Neuronal stem cell (in vitro differentiated cells): ENCODE data around the gene TLDC2.

Source experiments
- DNase-seq: peaks from one replicate; pipeline ENCODE4 v3.0.0-alpha.2; 2013; ENCODE audit warnings: low spot score
- H2AFZ ChIP-seq: one replicate; pipeline ENCODE4 v1.6.1; 2013; ENCODE audit warnings: mild to moderate bottlenecking, low read length, inconsistent platforms
- H2AK5ac ChIP-seq: 2 replicates; pipeline ENCODE4 v1.6.1; 2013; ENCODE audit warnings: low read depth, mild to moderate bottlenecking, inconsistent platforms, low read length, moderate library complexity, mixed read lengths
- H2BK120ac ChIP-seq: 2 replicates; pipeline ENCODE4 v1.6.1; 2013; ENCODE audit warnings: low read depth, mild to moderate bottlenecking, inconsistent platforms, low read length, moderate library complexity, mixed read lengths
- H2BK12ac ChIP-seq: one replicate; pipeline ENCODE4 v1.6.1; 2013; ENCODE audit warnings: low read length, inconsistent platforms
- H2BK15ac ChIP-seq: 2 replicates; pipeline ENCODE4 v1.6.1; 2013; ENCODE audit warnings: mild to moderate bottlenecking, low read length, inconsistent platforms, mixed read lengths
- H2BK5ac ChIP-seq: one replicate; pipeline ENCODE4 v1.6.1; 2013; ENCODE audit warnings: inconsistent platforms, mild to moderate bottlenecking, low read length, moderate library complexity
- H3K14ac ChIP-seq: one replicate; pipeline ENCODE4 v1.6.1; 2013; ENCODE audit warnings: low read length, inconsistent platforms
- H3K18ac ChIP-seq: 2 replicates; pipeline ENCODE4 v1.6.1; 2013; ENCODE audit warnings: low read length, inconsistent platforms
- H3K23ac ChIP-seq: 2 replicates; pipeline ENCODE4 v1.6.1; 2013; ENCODE audit warnings: low read depth, mild to moderate bottlenecking, mixed read lengths, low read length, inconsistent platforms; ENCODE audit not compliant: poor library complexity
- H3K27ac ChIP-seq: replicated peaks from 3 replicates; pipeline ENCODE4 v1.5.1; 2013; ENCODE audit warnings: low read length, inconsistent platforms
- H3K27me3 ChIP-seq, 3 experiments: 2 replicates each; pipeline ENCODE4 v1.6.1; 2013; ENCODE audit warnings: low read length in 3 of 3, mild to moderate bottlenecking in 2 of 3, inconsistent platforms in 1 of 3, low read depth in 1 of 3, mixed read lengths in 1 of 3, moderate library complexity in 1 of 3; ENCODE audit not compliant: control insufficient read depth in 3 of 3, insufficient read depth in 3 of 3
- H3K36me3 ChIP-seq, 2 donors: replicated peaks in 1 of 2; 2 replicates each; pipeline ENCODE4 v1.6.1; 2013; ENCODE audit warnings: low read length in 2 of 2; ENCODE audit not compliant: control insufficient read depth in 2 of 2, insufficient read depth in 2 of 2
- H3K4ac ChIP-seq: 2 replicates; pipeline ENCODE4 v1.6.1; 2013; ENCODE audit warnings: inconsistent platforms, mild to moderate bottlenecking, low read length, moderate library complexity
- H3K4me1 ChIP-seq, 2 donors: 1 replicate in 1 of 2; 2 replicates in 1 of 2; pipeline ENCODE4 v1.6.1; 2013; ENCODE audit warnings: low read length in 2 of 2, low read depth in 1 of 2; ENCODE audit not compliant: control insufficient read depth in 2 of 2, insufficient read depth in 1 of 2
- H3K4me2 ChIP-seq: one replicate; pipeline ENCODE4 v1.6.1; 2013; ENCODE audit warnings: mild to moderate bottlenecking, low read length, inconsistent platforms; ENCODE audit not compliant: insufficient read depth, poor library complexity, severe bottlenecking
- H3K4me3 ChIP-seq, 2 donors: 2 replicates each; pipeline ENCODE4 v1.5.1; 2013; ENCODE audit warnings: low read length in 2 of 2, mild to moderate bottlenecking in 2 of 2, inconsistent platforms in 1 of 2, moderate library complexity in 1 of 2
- H3K79me1 ChIP-seq: one replicate; pipeline ENCODE4 v1.6.1; 2013; ENCODE audit warnings: low read depth, mild to moderate bottlenecking, inconsistent platforms, low read length, moderate library complexity
- H3K9ac ChIP-seq: one replicate; pipeline ENCODE4 v1.6.1; 2013; ENCODE audit warnings: mild to moderate bottlenecking, low read depth, low read length, inconsistent platforms; ENCODE audit not compliant: poor library complexity
- H3K9me3 ChIP-seq, 2 donors: replicated peaks in 1 of 2; 2 replicates each; pipeline versions ENCODE3 to v1.6.1; 2013; ENCODE audit warnings: low read length in 2 of 2, mild to moderate bottlenecking in 2 of 2, inconsistent platforms in 1 of 2, low read depth in 1 of 2, mixed read lengths in 1 of 2, moderate library complexity in 1 of 2; ENCODE audit not compliant: control insufficient read depth in 2 of 2, insufficient read depth in 1 of 2
- H4K8ac ChIP-seq: one replicate; pipeline ENCODE4 v1.6.1; 2013; ENCODE audit warnings: low read depth, mild to moderate bottlenecking, inconsistent platforms, low read length, moderate library complexity
- H4K91ac ChIP-seq: one replicate; pipeline ENCODE4 v1.6.1; 2013; ENCODE audit warnings: low read length, low read depth, mild to moderate bottlenecking, inconsistent platforms; ENCODE audit not compliant: poor library complexity
- WGBS, 2 donors: extraction: QIAGEN DNeasy Blood & Tissue Kit; methylation state at CpG; one replicate each; pipeline ENCODE4 v1.1.7; 2013; ENCODE audit warnings: missing lambda C conversion rate in 2 of 2, mixed read lengths in 1 of 2; ENCODE audit not compliant: insufficient read length in 2 of 2, insufficient replicate concordance in 1 of 2; ENCODE audit errors: extremely low coverage in 2 of 2; 5-methylcytosine and 5-hydroxymethylcytosine counted together

Gene TLDC2

DNA sequence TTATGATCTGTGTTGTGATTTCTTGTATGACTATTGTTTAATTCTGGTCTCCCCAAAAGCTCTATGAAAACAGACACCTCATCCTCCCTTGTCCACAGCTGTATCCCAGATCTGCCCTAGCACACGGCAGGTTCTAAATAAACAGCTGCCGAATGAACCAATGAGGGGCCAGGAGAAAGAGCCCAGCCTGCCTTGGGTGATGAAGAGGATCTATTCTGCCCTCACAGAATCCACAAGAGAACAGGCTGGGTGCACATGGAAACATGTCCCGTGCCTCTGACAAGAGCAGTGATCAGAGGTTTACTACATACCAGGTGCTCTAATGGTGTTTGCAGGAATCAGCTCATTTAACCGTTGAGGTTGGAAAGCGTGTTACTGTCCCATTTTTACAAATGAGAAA, 15.6 kb upstream of the TLDC2 start:
- no CpG with 5 or more reads among the region's 5 CpGs for WGBS, 2 donors
- Histone ChIP-seq H3K23ac (no peak overlapping the region), H3K9ac (no peak overlapping the region), H2AFZ (no peak overlapping the region), H3K27ac (no peak overlapping the region), H3K36me3 (peaks cover 24 to 52% of the 10 kb centered on the region in 2 donors), H2BK120ac (no peak overlapping the region), H3K4me2 (no peak overlapping the region), H4K8ac (no peak overlapping the region), H3K4me3 (no peak overlapping the region), H3K14ac (no peak overlapping the region), H3K9me3 (no peaks in the 10 kb centered on the region), H2BK15ac (no peak overlapping the region), H4K91ac (no peak overlapping the region), H2AK5ac (no peak overlapping the region), H2BK12ac (no peak overlapping the region), H3K27me3 (peaks cover 0 to 9% (median 2%) of the 10 kb centered on the region in 3 experiments), H3K79me1 (peaks cover 31% of the 10 kb centered on the region), H3K18ac (no peak overlapping the region), H3K4ac (no peak overlapping the region), H2BK5ac (no peak overlapping the region), H3K4me1 (peaks cover 7 to 20% of the 10 kb centered on the region in 2 donors)
- DNase-seq = no peak

DNA sequence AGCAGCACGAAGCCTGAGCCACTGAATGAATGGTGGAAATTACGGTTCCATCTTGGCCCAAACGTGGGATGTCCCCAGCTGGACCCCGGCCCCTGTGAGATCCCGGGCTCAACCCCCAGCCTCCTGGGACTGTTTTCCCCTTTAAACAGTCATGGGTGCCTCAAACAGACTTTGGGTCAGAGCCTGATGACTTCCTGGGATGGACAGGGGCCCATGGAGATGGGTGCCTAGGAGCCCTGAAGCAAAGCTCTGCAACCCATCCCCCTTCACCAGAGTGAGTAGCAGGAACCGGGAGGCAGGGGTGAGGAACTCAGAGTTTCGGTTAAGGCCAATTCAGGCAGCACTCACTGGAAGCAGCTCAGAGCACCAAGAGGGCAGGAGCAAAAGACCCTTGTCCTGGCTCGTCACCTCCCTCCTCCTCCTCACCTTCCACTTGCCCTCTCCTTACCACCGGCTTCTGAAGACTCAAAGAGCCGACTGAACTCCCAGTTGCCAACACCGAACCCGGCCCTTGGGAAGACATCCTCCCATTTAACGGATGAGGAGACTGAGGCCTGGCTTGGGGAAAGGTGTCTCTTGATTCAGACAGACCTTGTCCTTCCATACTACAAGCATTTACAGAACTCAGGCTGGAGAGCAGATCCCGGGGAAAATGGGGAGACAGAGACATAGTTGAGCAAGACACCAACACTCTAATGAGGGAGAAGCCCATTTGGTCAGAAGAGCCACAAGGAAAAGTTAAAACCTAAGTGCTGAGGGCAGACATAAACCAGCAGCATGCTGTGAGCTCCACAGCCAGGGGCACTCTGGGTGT, 14.9 kb upstream of the TLDC2 start:
- H2BK15ac ChIP-seq = no peak overlapping the region
- H3K4me3 ChIP-seq = peak overlapping the region; percentile 70 to 95
- peaks cover 27% of the 10 kb centered on the region for H3K79me1 ChIP-seq
- peaks cover 0 to 15% (median 2%) of the 10 kb centered on the region in 3 experiments for H3K27me3 ChIP-seq
- peak overlapping the region; percentile 22 for H3K4me2 ChIP-seq
- H4K91ac ChIP-seq = no peak overlapping the region
- H3K27ac ChIP-seq = no peak overlapping the region
- H3K9ac ChIP-seq = peak overlapping the region; percentile 65
- no peak overlapping the region for H2BK5ac ChIP-seq
- peak overlapping the region; percentile 60 for H3K23ac ChIP-seq
- no peak overlapping the region for H3K4ac ChIP-seq
- H3K36me3 ChIP-seq = peaks cover 24 to 48% of the 10 kb centered on the region in 2 donors
- H3K9me3 ChIP-seq = no peaks in the 10 kb centered on the region
- no peak overlapping the region for H2BK12ac ChIP-seq
- peaks cover 7 to 20% of the 10 kb centered on the region in 2 donors for H3K4me1 ChIP-seq
- WGBS, 2 donors = no CpG with 5 or more reads among the region's 14 CpGs
- H3K14ac ChIP-seq = no peak overlapping the region
- H4K8ac ChIP-seq = no peak overlapping the region
- H3K18ac ChIP-seq = no peak overlapping the region
- no peak for DNase-seq
- peak overlapping the region; percentile 97 for H2AK5ac ChIP-seq
- H2BK120ac ChIP-seq = no peak overlapping the region
- no peak overlapping the region for H2AFZ ChIP-seq

- Histone ChIP-seq H2BK12ac (no peak overlapping the region), H3K4me1 (peaks cover 7 to 20% of the 10 kb centered on the region in 2 donors), H3K18ac (no peak overlapping the region), H3K14ac (no peak overlapping the region), H3K9ac (peak overlapping the region; percentile 65), H2BK15ac (no peak overlapping the region), H3K4me3 (peak overlapping the region; percentile 70 to 95), H2BK120ac (no peak overlapping the region), H4K91ac (no peak overlapping the region), H2AFZ (no peak overlapping the region), H2AK5ac (peak overlapping the region; percentile 97), H3K27ac (no peak overlapping the region), H3K4ac (no peak overlapping the region), H3K27me3 (peaks cover 0 to 21% (median 2%) of the 10 kb centered on the region in 3 experiments), H3K4me2 (peak overlapping the region; percentile 94), H3K36me3 (peaks cover 24 to 48% of the 10 kb centered on the region in 2 donors), H3K23ac (peak overlapping the region; percentile 60), H3K9me3 (no peaks in the 10 kb centered on the region), H3K79me1 (peaks cover 27% of the 10 kb centered on the region), H4K8ac (no peak overlapping the region), H2BK5ac (peak overlapping the region; percentile 46)
- WGBS, 2 donors = no CpG with 5 or more reads among the region's 7 CpGs
- no peak for DNase-seq
Observed at GRCh38 chr20:36861625-36861874, 14.4 kb upstream of the TLDC2 start.

DNA sequence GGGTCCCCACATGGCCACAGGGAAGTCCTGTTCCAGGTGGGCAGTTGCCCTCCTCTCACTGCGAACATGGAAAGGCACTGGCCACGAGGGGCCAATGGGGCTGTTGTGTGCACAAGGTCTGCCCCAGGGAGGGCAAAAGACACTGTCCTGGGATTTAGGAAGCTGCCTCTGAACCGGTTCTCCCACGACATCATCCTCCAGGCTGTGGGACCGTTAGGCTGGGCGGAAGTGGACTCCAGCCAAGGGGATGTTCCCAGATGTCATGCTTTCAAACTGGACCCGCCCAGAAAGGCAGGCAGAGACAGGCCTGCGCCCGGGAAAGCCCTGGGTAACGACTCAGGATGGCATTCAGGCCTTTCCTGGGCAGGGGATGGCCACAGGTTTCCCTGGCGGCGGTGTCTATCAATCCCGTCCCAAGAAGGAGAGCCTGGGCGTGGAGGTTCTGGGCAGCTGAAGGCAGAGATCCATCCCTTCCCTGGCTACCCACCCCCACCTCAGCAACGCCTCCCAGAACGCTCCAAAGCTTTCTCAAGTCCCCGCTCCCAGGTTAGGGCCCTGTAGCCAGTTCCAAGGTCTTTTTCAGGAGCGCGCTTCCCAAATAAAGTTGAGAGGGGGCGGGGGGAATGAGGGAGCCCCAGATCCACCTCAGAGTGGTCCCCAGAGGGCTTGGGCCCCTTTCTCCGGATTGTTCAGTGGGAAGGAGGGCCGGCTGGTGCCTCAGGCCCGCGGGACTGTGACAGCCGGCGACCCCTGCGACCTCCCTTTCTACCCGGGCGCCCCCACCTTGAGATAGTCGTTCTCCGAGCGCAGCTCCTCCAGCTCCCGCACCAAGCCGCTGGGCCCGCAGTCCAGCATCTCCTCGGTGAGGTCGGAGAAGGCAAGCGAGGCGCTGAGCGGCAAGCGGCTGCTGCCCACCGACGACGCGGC, 13.8 kb upstream of the TLDC2 start:
- H2BK120ac ChIP-seq = peak overlapping the region; percentile 41
- H3K79me1 ChIP-seq = peaks cover 22% of the 10 kb centered on the region
- H3K4me2 ChIP-seq = peak overlapping the region; percentile 94
- peaks cover 7 to 17% of the 10 kb centered on the region in 2 donors for H3K4me1 ChIP-seq
- H2AK5ac ChIP-seq = peak overlapping the region; percentile 97
- no peak overlapping the region for H4K8ac ChIP-seq
- peaks cover 19 to 42% of the 10 kb centered on the region in 2 donors for H3K36me3 ChIP-seq
- H3K9ac ChIP-seq = peak overlapping the region; percentile 97
- peak overlapping the region; percentile 38 for H3K27ac ChIP-seq
- H3K4me3 ChIP-seq = peak overlapping the region; percentile 70 to 95
- no peak overlapping the region for H4K91ac ChIP-seq
- peaks cover 0 to 23% (median 2%) of the 10 kb centered on the region in 3 experiments for H3K27me3 ChIP-seq
- no peak overlapping the region for H2BK12ac ChIP-seq
- peak overlapping the region; percentile 72 for H2BK15ac ChIP-seq
- H3K23ac ChIP-seq = peak overlapping the region; percentile 97
- H2BK5ac ChIP-seq = peak overlapping the region; percentile 46
- DNase-seq = no peak
- no peaks in the 10 kb centered on the region for H3K9me3 ChIP-seq
- H3K18ac ChIP-seq = peak overlapping the region; percentile 77
- no peak overlapping the region for H3K4ac ChIP-seq
- peak overlapping the region; percentile 33 for H2AFZ ChIP-seq
- WGBS, 2 donors = no CpG with 5 or more reads among the region's 45 CpGs
- peak overlapping the region; percentile 86 for H3K14ac ChIP-seq
